ENCODE results near the gene EPC1. TPM values are rescaled to one million over a fixed set of nuclear protein-coding genes. Genes with fewer than 3 reads are reported as not detected.

Gene EPC1
- total and polyA plus RNA-seq, 2 experiments from 2014 or later, result 10.6 to 12.5 TPM

DNA sequence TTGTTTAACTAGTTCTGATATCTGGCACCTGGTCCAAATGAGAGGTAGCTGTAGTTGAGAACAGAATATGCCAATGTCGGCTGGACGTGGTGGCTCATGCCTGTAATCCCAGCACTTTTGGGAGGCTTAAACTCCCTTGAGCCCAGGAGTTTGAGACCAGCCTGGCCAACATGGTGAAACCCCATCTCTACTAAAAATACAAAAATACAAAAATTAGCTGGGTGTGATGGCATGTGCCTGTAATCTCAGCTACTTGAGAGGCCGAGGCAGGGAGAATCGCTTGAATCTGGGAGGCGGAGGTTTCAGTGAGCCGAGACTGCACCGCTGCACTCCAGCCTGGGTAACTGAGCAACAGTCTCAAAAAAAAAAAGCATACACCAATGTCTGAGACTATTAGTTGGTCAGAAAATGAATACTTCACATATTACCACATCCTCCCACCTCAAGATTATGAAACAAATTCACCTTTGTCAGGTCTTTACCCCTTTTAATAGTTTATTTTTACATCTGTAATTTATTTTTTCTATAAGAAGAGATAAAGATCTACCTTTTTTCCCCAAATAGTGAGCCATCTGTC lies 38.8 kb downstream of the EPC1 start:
- Histone ChIP-seq H2AFZ (no peak overlapping the region), H3K9me2 (ENCODE audit: insufficient read depth) (no peaks in the 10 kb centered on the region), H3K4me1 (ENCODE audit: insufficient read depth) (0 out of 2 replicates have a peak, but pooled peaks cover 11% of the 10 kb centered on the region), H3K36me3 (ENCODE audit: low read depth) (peaks cover 28% of the 10 kb centered on the region), H3K9me3 (ENCODE audit: low read depth) (no peaks in the 10 kb centered on the region), H4K20me1 (ENCODE audit: insufficient read depth) (peaks cover 19% of the 10 kb centered on the region; the same call in 1 of the 2 replicates), H3K27ac (no peak overlapping the region), H3K27me3 (replicated peaks; ENCODE audit: insufficient read depth) (no peaks in the 10 kb centered on the region), H3K4me2 (ENCODE audit: unreplicated experiment) (no peak overlapping the region), H3K9ac (no peak overlapping the region), H3F3A (ENCODE audit: insufficient read depth) (no peaks in the 10 kb centered on the region), H3K4me3 (no peak overlapping the region), H3K79me2 (ENCODE audit: insufficient read depth) (peaks cover 100% of the 10 kb centered on the region)
- TF ChIP-seq EZH2phosphoT487 (IDR thresholded peaks at IDR 0.05; ENCODE audit: insufficient read depth, low read depth), result no peak
- TF ChIP-seq EZH2 (IDR thresholded peaks at IDR 0.05; ENCODE audit: insufficient read depth, poor library complexity, severe bottlenecking), result no peak
- in situ Hi-C loops (cut with MboI), result no loop called here
- 91 to 98% methylated on average over 7 of the region's 7 CpGs for WGBS, 2 experiments (ENCODE audit: low coverage in 1 of 2, low lambda C conversion rate in 2 of 2, missing lambda C conversion rate in 2 of 2)
- DNase-seq, result no peak

DNA sequence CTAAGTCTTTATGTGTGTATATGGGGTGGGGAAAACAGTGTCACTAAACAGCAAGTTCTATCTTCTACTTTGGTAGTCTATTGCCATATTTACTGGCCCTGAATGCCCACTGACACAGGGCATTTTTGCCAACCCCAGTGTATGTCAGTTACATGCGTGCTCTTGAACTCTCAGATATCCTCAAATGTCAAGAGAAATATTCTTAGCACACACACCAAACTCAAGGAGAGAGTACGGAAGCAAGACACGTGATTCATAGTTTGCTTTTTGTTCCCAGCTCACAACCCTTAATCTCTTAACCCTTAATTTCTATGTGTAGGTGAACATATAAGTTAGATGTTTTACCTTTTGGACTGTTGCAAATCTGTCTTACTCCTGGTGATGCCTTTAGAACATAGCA lies 39.3 kb downstream of the EPC1 start:
- H3K36me3 ChIP-seq (ENCODE audit: low read depth), result peaks cover 30% of the 10 kb centered on the region
- TF ChIP-seq EZH2phosphoT487 (IDR thresholded peaks at IDR 0.05; ENCODE audit: insufficient read depth, low read depth) (no peak), EZH2 (IDR thresholded peaks at IDR 0.05; ENCODE audit: insufficient read depth, poor library complexity, severe bottlenecking) (no peak)
- H3K9ac ChIP-seq, result no peak overlapping the region
- DNase-seq, result no peak
- H3K4me3 ChIP-seq, result no peak overlapping the region
- H3K4me1 ChIP-seq (ENCODE audit: insufficient read depth), result 0 out of 2 replicates have a peak, but pooled peaks cover 11% of the 10 kb centered on the region
- H3K9me3 ChIP-seq (ENCODE audit: low read depth), result no peaks in the 10 kb centered on the region
- H3K9me2 ChIP-seq (ENCODE audit: insufficient read depth), result no peaks in the 10 kb centered on the region
- H3K79me2 ChIP-seq (ENCODE audit: insufficient read depth), result peaks cover 100% of the 10 kb centered on the region
- in situ Hi-C loops (cut with MboI), result no loop called here
- no peaks in the 10 kb centered on the region for H3F3A ChIP-seq (ENCODE audit: insufficient read depth)
- no peak overlapping the region for H3K27ac ChIP-seq
- no peak overlapping the region for H2AFZ ChIP-seq
- no peaks in the 10 kb centered on the region for H3K27me3 ChIP-seq (replicated peaks; ENCODE audit: insufficient read depth)
- WGBS, 2 experiments (ENCODE audit: low coverage in 1 of 2, low lambda C conversion rate in 2 of 2, missing lambda C conversion rate in 2 of 2), result 73 to 74% methylated on average over 3 of the region's 3 CpGs
- H4K20me1 ChIP-seq (ENCODE audit: insufficient read depth), result peaks cover 19% of the 10 kb centered on the region; the same call in 1 of the 2 replicates
- no peak overlapping the region for H3K4me2 ChIP-seq (ENCODE audit: unreplicated experiment)

DNA sequence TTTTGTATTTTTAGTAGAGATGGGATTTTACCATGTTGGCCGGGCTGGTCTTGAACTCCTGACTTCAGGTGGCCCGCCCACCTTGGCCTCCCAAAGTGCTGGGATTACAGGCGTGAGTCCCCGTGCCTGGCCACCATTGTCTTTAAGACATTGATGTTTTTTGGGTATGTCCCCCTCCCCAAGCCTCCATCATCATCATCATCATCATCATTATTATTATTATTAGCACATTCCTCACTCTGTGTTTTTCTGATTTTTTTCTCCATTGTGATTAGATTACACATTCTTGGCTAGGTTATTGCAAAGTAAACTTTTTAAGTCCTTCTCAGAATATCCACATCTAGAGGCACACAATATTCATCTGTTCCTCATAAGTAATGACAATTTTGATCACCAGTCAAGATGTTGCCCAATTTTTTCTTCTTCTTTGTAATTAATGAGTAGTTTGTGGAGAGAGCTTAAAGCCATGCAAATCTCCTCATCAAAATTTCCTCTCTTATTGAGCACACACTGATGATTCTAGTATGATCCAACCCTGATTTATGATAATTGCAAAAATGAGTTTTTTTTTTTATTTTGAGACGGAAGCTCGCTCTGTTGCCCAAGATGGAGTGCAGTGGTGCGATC lies 47.5 kb downstream of the EPC1 start:
- peaks cover 14% of the 10 kb centered on the region for H3K4me1 ChIP-seq (ENCODE audit: insufficient read depth)
- no peaks in the 10 kb centered on the region for H3K27me3 ChIP-seq (replicated peaks; ENCODE audit: insufficient read depth)
- H3K9ac ChIP-seq, result no peak overlapping the region
- H3K79me2 ChIP-seq (ENCODE audit: insufficient read depth), result peaks cover 100% of the 10 kb centered on the region
- peak overlapping the region; percentile 5; the same call in 1 of the 2 replicates for H3K27ac ChIP-seq
- DNase-seq, result no peak
- H3K4me3 ChIP-seq, result no peak overlapping the region
- H3K4me2 ChIP-seq (ENCODE audit: unreplicated experiment), result no peak overlapping the region
- 71 to 72% methylated on average over 7 of the region's 7 CpGs for WGBS, 2 experiments (ENCODE audit: low coverage in 1 of 2, low lambda C conversion rate in 2 of 2, missing lambda C conversion rate in 2 of 2)
- peaks cover 23% of the 10 kb centered on the region for H3F3A ChIP-seq (ENCODE audit: insufficient read depth)
- H3K36me3 ChIP-seq (ENCODE audit: low read depth), result peaks cover 16% of the 10 kb centered on the region
- no peaks in the 10 kb centered on the region; the same call in 1 of the 2 replicates for H4K20me1 ChIP-seq (ENCODE audit: insufficient read depth)
- no peaks in the 10 kb centered on the region for H3K9me2 ChIP-seq (ENCODE audit: insufficient read depth)
- H2AFZ ChIP-seq, result no peak overlapping the region
- TF ChIP-seq EZH2phosphoT487 (IDR thresholded peaks at IDR 0.05; ENCODE audit: insufficient read depth, low read depth), result no peak
- TF ChIP-seq EZH2 (IDR thresholded peaks at IDR 0.05; ENCODE audit: insufficient read depth, poor library complexity, severe bottlenecking), result no peak
- H3K9me3 ChIP-seq (ENCODE audit: low read depth), result no peaks in the 10 kb centered on the region
- in situ Hi-C loops (cut with MboI), result no loop called here

DNA sequence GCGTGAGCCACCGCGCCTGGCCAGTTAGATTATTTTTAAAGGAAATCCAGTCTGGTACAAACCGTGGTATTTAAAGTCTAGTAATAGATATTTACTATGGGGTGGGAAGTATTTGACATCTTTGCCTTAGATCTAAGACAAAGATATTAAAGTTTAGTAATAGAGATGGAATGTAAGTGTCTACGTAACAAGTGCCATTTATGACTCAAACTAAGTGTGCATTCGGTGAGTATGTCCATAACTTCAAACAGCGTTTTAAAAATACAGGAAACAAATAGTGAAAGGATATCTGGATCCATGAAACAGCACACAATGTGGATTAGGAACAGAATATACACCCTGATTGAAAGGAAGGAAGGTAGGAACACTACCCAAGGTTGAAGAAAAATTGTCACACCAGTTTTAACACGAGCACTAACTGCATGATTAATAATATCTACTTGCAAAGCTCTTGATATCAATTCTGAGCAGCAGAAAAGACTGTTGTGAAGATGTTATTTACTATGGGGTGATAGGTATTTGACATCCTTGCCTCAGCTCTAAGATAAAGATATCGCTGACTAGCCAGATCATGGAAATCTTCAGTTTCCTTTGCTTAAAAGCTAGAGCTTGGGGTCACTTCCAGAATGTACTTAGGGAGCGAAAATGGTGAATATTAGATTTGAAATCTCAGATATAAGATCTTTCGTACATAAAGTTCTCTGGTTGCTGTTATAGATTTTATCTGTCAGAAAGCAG lies 48.7 kb downstream of the EPC1 start:
- Histone ChIP-seq H2AFZ (no peak overlapping the region), H3K4me3 (no peak overlapping the region), H3F3A (ENCODE audit: insufficient read depth) (peaks cover 23% of the 10 kb centered on the region), H3K36me3 (ENCODE audit: low read depth) (peaks cover 4% of the 10 kb centered on the region), H3K4me1 (ENCODE audit: insufficient read depth) (peaks cover 14% of the 10 kb centered on the region), H3K79me2 (ENCODE audit: insufficient read depth) (peaks cover 100% of the 10 kb centered on the region), H3K9me2 (ENCODE audit: insufficient read depth) (no peaks in the 10 kb centered on the region), H4K20me1 (ENCODE audit: insufficient read depth) (no peaks in the 10 kb centered on the region; the same call in 1 of the 2 replicates), H3K27me3 (replicated peaks; ENCODE audit: insufficient read depth) (no peaks in the 10 kb centered on the region), H3K4me2 (ENCODE audit: unreplicated experiment) (peak overlapping the region; percentile 57), H3K9ac (peak overlapping the region; percentile 24; the same call in 1 of the 2 replicates), H3K27ac (peak overlapping the region; percentile 64), H3K9me3 (ENCODE audit: low read depth) (no peaks in the 10 kb centered on the region)
- TF ChIP-seq EZH2 (IDR thresholded peaks at IDR 0.05; ENCODE audit: insufficient read depth, poor library complexity, severe bottlenecking), result no peak
- TF ChIP-seq EZH2phosphoT487 (IDR thresholded peaks at IDR 0.05; ENCODE audit: insufficient read depth, low read depth), result no peak
- peak; percentile 84 for DNase-seq
- in situ Hi-C loops (cut with MboI), result no loop called here
- 57 to 62% methylated on average over 11 of the region's 11 CpGs for WGBS, 2 experiments (ENCODE audit: low coverage in 1 of 2, low lambda C conversion rate in 2 of 2, missing lambda C conversion rate in 2 of 2)

Data from GM23248 (cell line).